NB4 (cell line): ENCODE data around the gene CUEDC1.

Source experiments
- CTCF ChIP-seq: IDR thresholded peaks from one replicate; pipeline ENCODE4 v1.5.1; 2012; ENCODE audit warnings: low read depth, low read length
- MAX ChIP-seq: IDR thresholded peaks from 2 replicates; pipeline ENCODE4 v1.6.1; 2011; ENCODE audit warnings: low read depth, low read length
- MYC ChIP-seq: IDR thresholded peaks from 2 replicates; pipeline ENCODE4 v1.6.1; 2011; ENCODE audit warnings: low read depth, low read length
- POLR2A ChIP-seq: IDR thresholded peaks from 2 replicates; pipeline ENCODE4 v1.6.1; 2011; ENCODE audit warnings: mild to moderate bottlenecking; ENCODE audit not compliant: insufficient read length; ENCODE audit errors: extremely low read depth

GRCh38 chr17:57892146-57892819, 62.9 kb downstream of the CUEDC1 start:
- peak; percentile 96 for TF ChIP-seq CTCF
- TF ChIP-seq POLR2A: no peak
- no peak; the same call in 1 of the 2 replicates for TF ChIP-seq MAX
- TF ChIP-seq MYC: no peak
